Astrocyte of the cerebellum (primary cell): ENCODE data around the gene AKR7A3.
"Not testable (repeated sequence)": the region's sequence is repeated elsewhere in the genome, so short reads cannot be mapped to it uniquely, and the experiment has no call there.

Source experiments
- DNase-seq: peaks from one replicate; pipeline ENCODE4 v3.0.0-alpha.2; 2011; ENCODE audit warnings: low read depth
- H3K4me3 ChIP-seq: 2 replicates; pipeline ENCODE4 v1.5.1; 2011; ENCODE audit warnings: mild to moderate bottlenecking, low read depth, low read length, moderate library complexity
- CTCF ChIP-seq: IDR thresholded peaks from 2 replicates; pipeline ENCODE4 v1.5.1; 2012; ENCODE audit warnings: low read length, low read depth, moderate library complexity, mild to moderate bottlenecking; ENCODE audit errors: missing control alignments
- in situ Hi-C: cut with HindIII; loops from 2 replicates; pipeline ENCODE4 v1.10.0; 2017; ENCODE audit warnings: low sequenced_read_pairs

AKR7A3 gene

DNA sequence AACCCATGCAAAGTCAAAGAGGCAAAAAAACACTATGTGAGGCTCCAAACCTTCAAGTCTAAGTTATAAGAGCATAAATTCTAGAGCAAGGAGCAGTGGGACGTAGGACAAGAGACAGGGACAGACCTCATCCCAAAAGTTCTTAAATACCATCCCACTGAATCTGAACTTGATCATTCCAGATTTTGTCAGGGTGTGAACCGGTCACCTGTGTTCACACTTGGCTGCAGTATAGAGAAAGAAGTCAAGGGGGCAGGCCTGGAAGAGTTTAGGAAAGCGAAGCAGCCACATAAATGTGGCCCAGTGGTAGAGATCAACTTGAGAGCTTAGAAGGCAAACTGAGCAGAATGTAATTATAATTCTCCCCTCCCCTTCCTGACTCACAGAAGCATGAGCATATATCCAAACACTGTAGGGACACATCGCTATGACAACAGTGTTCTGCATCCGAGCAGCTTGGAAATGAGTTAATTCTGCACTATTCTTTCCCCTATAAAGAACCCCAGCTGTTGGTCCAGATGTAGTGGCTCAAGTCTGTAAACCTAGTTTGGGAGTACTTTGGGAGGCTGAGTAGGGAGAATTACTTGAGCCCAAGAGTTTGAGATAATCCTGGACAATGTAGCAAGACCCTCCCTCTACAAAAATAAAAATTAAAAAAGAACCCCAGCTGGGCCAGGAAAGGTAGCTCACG is 20.7 kb upstream of the AKR7A3 start:
- no peak for TF ChIP-seq CTCF
- DNase-seq: peak; percentile 36
- in situ Hi-C loops: no loop called here
- H3K4me3 ChIP-seq: no peak overlapping the region

DNA sequence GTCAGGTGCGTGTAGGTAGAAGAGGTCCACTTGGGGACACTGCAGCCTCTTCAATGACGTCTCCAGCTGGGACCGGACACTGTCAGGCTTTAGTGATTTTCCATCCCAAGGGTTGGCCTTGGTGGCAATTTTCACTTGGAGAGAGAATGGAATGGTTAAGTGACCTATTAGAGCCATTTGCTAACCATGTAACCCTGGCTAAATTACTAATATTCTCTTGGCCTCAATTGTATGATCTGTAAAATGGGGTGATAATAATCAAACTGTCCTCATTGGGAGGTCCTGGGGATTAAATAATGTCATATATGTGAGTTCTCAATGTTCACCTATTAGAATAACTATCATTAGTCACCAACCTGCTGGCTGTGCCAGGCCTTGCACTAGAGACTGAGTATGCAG is 19.9 kb upstream of the AKR7A3 start:
- no peak for TF ChIP-seq CTCF
- H3K4me3 ChIP-seq: no peak overlapping the region
- no peak for DNase-seq
- in situ Hi-C loops: no loop called here

DNA sequence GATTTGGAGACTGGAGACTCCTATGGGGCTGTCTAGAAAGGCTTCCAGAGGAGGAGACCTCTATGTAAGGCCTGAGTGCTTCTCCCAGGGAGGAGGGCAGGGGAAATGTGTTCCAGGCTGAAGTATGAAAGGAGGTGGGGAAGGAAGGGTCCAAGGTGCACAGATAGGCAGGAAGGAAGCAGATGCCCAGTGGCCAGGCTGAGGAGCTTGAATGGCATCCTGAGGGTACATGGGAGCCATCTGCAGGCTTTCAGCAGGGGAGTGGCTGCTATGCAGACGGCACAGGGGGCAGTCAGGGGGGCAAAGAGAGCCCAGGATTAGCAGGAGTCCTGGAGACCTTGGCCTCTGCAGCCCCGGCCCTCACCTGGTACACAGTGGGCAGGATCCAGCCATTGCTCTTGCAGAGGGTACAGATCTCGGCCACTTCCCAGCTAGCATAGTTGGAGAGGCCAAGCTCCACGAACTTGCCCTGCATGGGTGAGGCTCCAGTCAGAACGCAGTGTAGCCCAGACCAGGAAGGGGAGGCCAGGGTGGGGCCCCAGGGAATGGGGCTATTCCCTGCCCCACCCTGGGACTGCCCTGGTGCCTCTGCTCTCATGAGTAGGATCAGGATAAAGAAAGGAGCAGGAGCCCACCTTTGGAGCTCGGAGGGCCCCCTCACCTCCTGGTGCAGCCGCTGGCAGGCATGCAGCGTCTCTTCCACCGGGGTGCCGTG is 19.4 kb upstream of the AKR7A3 start:
- no peak for TF ChIP-seq CTCF
- in situ Hi-C loops: no loop called here
- H3K4me3 ChIP-seq: no peak overlapping the region
- DNase-seq: no peak

DNA sequence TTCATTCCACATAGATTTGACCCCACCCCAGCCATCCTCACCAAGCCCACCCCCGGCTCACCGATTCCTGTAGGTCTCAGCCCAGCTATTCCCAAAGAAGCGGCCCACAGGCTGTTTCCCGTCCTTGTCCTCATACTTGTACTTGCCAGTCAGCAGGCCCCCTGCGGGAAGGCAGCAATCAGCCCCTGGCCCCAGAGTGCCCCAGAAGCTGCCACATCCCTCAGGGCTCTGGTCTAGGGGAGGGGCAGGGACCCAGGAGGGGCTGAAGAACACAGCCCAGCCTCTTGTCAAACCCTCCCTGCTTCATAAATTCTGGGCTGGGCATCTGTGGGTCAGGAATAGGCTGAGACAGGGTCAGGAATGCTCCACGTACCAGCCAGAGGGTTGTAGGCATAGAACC is 18.4 kb upstream of the AKR7A3 start:
- in situ Hi-C loops: no loop called here
- TF ChIP-seq CTCF: no peak
- no peak overlapping the region for H3K4me3 ChIP-seq
- DNase-seq: no peak

- H3K4me3 ChIP-seq: no peak overlapping the region
- DNase-seq: no peak
- no peak for TF ChIP-seq CTCF
- in situ Hi-C loops: no loop called here
Observed at GRCh38 chr1:19305880-19306279, 17.3 kb upstream of the AKR7A3 start.

- H3K4me3 ChIP-seq, in situ Hi-C loops, DNase-seq: not testable (repeated sequence)
Observed at GRCh38 chr1:19304081-19304480, 15.5 kb upstream of the AKR7A3 start.

- TF ChIP-seq CTCF: no peak
- no peak overlapping the region for H3K4me3 ChIP-seq
- in situ Hi-C loops: no loop called here
- no peak for DNase-seq
Observed at GRCh38 chr1:19300211-19300610, 11.6 kb upstream of the AKR7A3 start.
